Activated CD8-positive, alpha-beta memory T cell treated with anti-CD3 and anti-CD28 coated beads for 1 hour (primary cell): ENCODE data around the gene ADGRL3.

Experiments used
- DNase-seq, 2 donors: peaks; one replicate each; pipeline ENCODE4 v3.0.0-alpha.2; 2020; ENCODE audit warnings: low read depth in 1 of 2; ENCODE audit errors: extremely low read depth in 1 of 2

The ADGRL3 gene

DNA sequence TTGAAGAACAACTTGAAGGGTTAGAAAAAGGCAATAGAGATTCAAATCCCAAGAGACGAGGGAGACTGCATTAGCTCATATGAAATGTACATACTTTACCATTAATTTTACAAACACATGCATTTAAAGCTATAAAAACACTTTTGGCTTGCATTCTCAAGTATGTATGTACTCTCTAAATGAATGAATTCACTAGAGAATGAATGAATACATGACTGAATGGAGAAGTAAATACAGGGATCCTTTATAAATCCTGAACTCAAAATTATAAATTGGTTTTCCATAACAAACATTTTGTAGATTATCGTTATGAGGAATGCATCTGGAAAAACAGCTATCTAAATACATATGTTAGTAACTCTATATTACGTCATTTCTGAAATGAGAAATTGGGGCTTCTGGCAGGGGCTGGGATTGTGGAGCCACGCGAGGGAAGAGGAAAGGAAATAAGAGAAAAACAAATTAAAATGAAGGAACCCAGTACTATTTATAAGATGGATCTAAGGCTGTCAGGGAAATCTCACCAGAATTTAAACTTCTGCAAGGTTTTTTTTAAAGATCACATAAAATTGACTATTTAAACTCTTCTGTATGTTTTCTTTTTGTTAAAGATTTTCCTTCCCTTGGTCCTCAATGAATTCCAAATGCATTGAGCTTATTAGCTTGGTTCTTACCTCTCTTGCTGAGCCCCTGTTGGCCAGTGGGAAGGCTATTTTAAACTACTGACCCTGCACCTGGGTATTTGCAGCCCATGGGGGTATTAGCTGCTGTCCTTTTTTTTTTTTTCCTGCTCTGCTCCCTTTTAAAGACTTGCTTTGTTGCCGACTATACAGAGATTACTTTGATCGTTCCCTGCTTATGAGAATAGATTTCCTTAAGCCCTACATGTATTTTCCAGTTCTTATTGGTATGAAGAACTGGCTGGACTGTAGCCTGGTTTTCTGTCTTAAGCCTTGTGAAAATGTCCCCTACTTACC, 207.8 kb downstream of the ADGRL3 start:
- no peak for DNase-seq

DNA sequence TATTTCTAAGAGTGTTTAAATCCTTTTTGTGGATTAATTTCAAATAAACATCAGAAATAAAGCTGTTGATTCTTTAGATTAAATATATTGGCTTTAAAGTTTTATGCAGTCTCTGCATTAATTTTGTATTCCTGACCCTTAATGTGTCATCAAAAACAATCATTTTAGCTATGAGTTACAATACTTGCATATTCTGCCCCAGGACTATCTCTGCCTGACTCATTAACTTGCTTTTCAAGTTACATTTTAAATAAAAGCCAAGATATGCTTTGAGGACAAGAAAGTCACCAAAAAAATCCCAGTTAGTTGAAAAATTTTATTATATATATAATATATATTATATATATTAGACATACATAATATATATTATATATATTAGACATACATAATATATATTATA, 208.7 kb downstream of the ADGRL3 start:
- DNase-seq = no peak

DNA sequence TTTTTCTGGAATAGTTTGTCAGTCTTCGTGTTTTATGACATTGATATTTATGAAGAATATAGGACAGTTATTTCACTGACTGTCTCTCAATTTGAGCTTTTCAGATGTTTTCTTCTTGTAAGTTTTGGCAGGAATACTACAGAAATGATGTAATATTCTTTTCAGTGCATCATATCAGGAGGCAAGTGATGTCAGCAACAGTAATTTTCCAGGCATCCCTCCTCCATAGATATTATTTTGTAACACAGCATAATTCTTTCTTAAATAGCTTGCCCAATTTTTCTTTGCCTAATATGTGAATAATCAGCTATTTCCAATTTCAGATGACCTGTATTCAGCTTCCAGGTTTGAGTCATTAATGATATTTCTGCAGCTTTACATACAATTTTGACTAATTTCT, 211.1 kb downstream of the ADGRL3 start:
- no peak for DNase-seq

DNA sequence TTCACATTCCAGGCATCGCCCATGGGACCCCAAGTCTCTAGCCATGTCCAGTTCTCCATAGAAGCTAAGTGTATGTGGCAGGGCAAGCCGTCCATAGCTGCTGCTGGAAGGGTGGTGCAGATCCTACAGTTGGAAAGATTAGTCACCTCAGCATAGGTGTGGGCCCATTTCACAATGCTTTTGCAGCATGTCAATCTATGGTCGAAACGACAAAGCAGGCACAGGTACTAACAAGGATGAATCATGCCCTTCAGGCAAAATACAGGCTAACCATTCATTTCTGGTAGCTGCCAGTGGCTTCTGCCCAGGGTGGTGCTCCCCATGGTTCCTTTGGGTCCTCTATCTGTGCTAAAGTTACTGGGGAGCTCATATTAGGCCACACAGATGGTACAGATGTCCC, 225.2 kb downstream of the ADGRL3 start:
- no peak for DNase-seq

DNA sequence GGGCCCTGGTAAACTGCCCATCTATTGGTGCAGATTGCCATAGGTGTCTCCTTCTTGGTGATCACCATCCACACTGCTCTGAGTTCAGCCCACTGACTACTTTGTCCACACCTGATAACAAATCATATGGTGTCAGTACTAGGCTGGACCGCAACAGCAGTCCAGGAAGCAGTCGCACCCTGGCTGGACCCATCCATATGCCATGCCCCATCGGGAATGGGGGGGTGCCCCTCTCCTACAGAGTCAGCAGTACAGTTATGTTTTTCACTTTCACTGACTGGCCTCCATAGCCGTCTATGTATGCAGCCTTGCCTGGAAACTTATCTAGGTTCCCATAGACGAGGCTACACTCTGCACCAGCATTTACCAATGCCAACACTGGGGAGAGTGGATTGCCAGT, 226.1 kb downstream of the ADGRL3 start:
- DNase-seq = no peak

DNA sequence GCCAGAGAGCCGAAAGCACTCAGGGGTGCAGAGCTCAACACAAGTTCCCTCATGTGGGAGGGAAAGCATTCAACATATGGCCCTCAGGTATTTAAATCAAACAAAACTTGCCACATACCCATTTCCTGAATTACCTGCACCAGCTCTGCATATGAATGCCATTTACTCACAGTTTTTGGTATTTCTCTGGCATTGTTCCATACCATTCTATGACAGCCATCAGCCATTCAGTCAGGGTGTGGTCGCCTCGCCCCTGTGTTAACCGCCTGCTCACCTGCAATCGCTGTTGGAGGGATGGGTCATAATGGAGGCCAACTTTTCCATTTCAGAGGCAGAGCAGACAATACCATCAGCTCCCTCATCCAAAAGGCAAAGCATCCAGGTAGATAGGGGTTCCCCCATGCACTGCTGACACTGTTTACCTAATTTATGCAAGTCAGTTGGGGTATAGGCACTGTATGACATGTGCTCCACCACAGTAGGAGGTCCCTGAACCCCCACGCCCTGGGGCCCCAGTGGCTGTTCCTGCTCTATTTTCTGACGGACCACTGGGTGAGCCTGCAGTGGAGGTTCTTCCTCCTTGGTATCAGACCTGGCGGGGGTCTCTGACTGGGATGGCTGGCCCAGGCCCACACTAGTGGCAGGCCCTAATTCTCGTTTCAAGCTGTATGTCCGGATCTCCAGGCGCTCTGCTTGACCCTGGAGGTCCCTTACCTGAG, 227.1 kb downstream of the ADGRL3 start:
- DNase-seq = no peak

DNA sequence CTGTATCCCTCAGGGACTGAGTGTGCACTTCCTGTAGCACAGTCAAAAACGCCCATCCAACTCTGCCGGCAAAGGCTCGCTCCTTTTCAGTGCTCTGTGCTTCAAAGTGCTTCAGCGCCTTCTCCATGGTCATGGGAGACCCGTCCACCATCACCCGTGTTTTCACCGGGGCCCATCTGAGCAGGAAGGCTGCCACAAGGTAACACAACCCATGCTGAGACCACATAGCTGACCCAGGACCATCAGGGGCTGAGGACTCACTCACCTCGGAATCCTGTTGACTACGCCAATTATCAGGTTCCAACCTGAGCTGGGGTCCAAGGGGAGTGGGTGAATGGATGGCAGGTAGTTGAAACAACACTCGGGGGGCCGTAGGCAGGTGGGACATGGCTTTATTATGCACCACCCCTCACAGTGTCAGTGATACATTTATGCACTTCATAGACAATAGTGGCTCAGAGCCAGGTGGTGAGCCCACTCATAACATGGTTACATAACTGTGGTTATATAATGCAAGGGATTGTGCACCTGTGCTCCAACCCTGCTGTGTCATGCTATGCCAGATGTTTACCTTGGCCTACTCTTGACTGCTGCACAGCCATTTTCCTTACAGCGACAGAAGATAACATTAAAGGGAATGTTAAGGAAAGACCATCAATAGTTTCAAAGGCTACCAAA, 227.8 kb downstream of the ADGRL3 start:
- DNase-seq = no peak

DNA sequence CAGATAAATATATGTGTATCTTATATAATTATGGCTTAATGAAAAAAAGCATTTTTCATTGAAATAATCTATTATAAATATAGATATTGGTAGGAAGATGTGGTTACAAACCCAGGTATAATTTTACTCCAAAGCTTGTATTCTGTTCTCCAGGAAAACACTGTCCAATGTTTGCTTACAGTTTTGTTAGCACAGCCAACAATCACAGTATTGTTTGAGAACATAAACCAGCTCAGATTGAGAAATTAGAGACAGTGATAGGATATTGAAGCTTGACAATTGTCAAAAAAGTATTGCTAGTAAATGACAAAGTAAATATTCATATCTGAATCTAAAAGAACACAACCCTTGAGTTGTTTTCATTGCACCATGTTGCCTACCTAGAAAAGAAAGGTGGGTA, 228.8 kb downstream of the ADGRL3 start:
- no peak for DNase-seq

DNA sequence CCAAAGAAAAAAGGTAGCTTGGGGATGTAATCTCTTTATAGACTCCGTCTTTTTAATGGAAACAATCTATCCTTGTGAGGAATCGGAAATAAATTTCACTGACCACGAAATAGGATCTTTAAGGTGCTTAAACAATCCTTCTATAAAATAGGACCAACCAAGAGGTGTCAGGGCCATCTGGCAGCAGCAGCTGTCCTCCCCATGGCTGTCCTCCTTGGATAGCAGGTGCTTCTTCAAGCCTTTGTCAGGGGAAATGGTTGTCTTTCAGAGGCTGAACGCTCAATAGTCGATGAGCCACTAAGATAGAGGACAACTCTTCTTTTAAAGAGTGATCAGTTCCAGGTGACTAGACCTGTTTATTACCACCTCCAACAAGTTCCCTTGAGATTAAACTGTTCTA, 231.0 kb downstream of the ADGRL3 start:
- no peak for DNase-seq

DNA sequence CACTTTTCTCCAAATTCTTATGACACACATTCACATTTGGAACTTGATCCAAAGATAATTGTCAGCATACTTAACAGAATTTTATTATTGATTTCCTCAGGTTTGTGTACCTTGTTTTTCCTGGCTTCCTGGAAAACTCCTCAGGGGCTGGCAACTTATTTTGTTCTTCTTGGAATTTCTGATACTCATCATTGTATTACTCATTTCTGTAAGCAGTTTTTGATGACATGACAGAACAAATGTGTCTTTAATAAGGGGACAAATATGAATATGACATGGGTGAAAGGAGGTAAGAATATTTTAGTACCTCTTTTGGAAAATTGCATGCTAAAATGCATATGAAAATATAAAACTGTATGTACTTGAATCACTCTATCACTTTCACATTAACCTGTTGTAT, 237.8 kb downstream of the ADGRL3 start:
- DNase-seq = no peak

DNA sequence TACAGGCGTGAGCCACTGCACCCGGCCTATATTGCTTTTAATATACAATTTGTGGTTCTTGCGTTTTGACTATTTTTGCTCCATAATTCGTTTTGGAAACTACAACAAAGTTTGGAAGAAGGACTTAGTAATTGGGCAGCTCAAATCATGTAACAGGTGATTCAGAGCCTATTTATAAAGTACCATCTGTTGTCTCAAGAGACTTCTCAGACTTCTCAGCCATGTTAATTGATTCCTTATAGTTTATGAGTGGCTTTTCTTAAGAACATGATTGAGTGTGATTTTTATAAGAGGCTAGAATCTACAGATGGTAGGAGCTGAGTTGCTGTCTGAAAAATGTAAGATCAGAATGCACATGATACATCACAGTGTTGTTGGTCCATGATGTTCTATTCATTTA, 240.2 kb downstream of the ADGRL3 start:
- no peak for DNase-seq

DNA sequence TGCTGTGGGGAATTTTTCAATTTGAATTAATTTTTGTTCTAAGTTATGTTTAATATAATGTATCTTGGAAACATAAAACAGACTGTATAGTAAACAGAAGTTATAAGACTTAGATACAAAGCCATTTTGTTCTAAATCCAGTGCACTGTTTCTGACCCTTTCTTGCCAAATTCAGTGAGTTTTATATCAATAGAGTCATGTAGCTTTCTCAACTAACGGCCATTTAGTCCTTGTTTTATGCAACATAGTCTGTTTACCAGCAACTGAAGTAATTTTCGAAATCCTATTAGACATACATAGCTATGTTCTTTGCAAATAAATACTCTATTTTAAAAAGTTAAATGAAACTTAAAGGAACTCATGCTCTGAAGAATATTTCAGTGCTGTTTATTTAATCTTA, 242.8 kb downstream of the ADGRL3 start:
- DNase-seq = no peak

DNA sequence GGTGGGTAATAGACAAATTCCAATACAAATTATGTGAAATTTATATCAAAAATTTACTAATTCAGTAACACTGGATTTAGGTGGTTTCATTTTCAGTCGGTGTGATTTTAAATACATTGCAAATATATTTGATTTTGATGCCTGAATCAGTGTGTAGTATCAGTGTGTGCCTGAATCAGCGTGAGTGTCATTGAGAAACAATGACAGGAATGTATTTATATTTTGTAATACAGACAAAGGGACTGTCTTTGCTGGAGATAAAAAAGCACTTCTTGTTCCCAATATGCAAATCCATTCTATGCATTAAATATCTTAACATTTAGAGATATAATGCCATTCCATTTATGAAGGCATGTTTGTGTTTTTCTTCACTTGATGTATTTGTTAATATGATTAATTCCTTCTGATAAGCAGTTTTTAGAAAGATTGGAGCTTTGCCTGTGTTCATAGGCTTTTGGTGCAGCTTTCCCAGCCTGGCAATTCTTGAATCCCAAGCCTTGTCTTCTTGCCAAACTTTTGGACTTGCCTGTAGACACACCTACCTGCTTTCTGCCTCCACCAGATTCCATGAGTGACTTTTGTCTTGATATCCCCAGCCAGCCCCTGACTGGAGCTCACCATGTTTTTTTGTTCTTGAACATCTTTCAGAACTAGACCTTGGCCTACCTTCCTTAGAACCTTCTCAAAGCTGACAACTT, 243.8 kb downstream of the ADGRL3 start:
- DNase-seq = no peak

DNA sequence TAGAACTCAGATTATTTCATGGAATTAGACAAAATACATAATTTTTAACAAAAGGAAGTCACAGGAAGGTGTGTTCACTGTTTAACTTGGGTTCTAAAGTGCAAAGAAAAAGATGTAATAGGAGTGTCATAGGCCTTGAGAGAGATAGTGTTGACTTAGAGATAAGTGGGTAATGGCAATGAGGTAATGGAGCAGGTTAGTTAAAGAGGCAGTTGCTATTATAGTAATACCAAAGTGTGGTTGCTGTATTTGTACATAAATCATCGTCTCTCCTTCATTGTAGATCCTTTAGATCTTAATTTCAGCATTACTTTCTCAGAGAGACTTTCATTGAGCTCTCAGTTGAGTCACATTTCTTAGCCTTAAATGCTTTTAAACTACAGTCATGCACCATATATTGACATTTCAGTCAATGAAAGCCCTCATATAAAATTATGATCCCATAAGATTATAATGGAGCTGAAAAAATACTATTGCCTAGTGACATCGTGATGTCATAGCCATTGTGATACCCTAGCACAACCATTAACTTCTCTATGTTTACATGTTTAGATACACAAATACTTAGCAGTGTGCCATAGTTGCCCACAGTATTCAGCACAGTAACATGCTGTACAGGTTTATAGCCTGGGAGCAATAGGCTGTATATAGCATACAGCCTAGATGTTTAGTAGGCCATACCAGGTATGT, 245.4 kb downstream of the ADGRL3 start:
- DNase-seq = no peak

DNA sequence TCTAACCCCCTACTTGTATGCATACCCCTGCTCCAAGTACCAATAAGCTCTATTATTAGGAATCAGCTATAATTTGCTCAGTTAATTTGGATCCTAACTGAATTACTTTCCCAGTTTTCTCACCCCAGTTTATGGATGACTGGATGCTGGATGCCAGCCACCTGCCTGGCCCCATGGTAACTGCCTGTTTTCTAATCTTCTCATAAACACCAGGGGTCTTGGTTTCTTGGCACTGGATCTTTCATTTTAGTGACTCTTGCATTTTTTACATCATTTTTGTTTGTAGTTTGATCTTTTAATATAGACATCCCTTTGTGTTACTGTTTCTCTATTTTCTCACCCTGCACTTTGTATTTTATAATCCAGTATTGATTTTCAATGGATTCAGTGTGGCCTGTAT, 246.8 kb downstream of the ADGRL3 start:
- no peak for DNase-seq

DNA sequence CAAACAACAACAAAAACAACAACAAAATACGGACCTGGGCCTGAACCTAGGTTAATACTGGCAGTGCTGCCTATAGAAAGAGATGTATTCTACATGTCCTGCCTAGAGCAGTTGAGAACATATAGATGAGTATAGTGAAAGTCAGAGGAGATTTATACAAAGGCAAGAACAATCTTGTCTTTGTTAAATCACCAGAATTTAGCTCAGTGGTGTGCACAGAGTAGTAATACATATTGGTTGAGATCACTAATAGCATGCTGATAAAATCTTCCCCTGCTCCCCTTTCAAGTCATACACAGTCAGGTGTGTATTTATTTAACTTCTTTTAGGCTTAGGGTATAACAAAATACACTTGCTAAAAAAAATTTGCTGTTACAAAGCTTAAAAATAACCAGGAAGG, 247.8 kb downstream of the ADGRL3 start:
- no peak for DNase-seq

DNA sequence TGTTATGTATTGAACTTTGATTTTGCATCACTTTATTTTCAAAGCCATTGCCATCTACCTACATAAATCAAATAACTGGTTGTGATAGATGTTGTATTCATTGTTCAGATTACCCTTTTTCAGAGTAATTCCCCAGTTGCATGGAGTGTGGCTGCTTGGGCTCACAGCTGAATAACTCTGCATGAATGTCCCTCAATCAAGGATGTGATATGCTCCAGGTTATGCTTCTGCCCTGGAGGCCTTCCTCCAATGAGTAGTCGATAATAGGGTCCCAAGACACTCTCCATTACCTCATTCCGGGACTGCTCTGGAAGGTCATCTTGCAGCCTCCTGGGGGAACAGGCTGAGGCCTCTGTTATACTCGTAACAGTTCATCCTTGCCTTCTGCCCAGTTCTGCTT, 251.8 kb downstream of the ADGRL3 start:
- no peak for DNase-seq

DNA sequence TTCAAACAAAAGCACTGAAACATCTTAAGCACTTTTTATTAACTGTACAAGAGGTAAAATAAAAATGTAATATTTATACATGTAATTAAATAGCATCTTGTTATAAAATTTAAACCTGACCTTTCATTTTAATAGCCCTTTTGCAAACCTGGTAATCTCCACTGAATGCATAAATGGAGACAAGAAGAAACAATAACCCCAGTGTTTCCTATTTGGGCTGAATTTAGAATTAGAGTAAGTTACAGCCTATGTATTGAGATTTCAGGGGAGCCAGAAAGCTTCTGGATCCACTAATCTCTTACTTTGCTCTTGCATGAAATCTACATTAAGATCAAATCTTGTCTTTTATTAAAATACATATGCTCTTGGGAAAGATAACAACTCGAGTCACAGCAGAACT, 261.8 kb downstream of the ADGRL3 start:
- DNase-seq = no peak

DNA sequence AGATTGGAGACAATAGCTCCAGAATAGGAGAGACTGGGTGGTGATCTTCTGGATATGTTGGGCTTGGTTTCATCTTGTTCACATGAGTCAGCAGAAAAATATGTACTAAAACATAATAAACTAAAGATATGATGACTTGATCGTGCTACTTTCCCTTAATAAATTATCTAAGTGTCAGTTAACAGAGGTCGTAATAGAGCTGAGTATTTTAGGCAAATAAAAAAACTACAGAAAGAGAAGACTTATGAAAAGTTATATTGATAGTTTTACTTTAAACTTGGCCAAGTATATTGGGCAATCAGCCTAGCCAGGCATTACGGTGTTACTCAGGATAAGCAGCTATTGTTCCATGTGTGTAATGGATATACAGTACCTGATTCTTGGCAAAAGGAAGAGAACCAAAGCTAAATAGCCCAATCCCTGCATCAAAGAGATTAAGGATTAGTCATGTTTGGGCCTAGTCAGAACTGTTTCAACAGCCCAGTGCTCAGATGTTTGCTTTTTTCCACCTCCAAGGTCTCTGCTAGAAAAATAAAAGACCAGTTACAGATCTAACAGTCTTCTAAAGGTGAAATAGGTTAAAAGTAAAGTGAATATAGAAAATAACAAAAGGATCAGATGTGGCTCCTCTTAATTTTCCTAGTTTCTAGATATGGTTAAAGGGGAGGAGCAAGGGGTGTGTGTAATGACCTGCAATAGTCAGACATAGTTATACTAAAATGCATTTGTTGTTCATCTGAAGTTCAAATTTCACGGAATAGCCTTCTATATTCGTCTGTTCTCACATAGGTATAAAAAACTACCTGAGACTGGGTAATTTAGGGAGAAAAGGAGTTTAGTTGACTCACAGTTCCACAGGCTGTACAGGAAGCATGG, 262.6 kb downstream of the ADGRL3 start:
- no peak for DNase-seq
